K562 (cell line): ENCODE measurements around the gene AKR1D1. TPM values are rescaled to one million over a fixed set of nuclear protein-coding genes. Genes with fewer than 3 reads are reported as not detected.

Experiments used
- ATAC-seq: fragments of 200-7000 bp; cut with Tn5 transposase; 3 replicates; pipeline ENCODE4 v1.9.1; 2020; ENCODE audit warnings: moderate library complexity
- BruUV-seq: library from RNA; stranded (reverse); fragments of 400-500 nt; replicated peaks from 2 replicates; lab custom pipeline; 2021; lab: Mats Ljungman, UMichigan
- CTCF ChIA-PET: fragments of 300-600 bp; formaldehyde crosslinking; extraction: SDS; loops from one replicate; lab custom pipeline; 2021; ENCODE audit warnings: low intra/inter-chr PET ratio; lab: Yijun Ruan, JAX
- POLR2A ChIA-PET: fragments of 300-600, 350-650 bp; sonication (Branson Sonifier 250); formaldehyde crosslinking; extraction: SDS; loops from one replicate; lab custom pipeline; 2021; ENCODE audit warnings: antibody characterized with exemption, inconsistent platforms; lab: Yijun Ruan, JAX
- DNase-seq, 4 experiments: peaks; one replicate each; pipeline versions ENCODE4 v3.0.0 to v3.0.0-alpha.2; 2011 to 2018; ENCODE audit warnings: low spot score in 3 of 4, mixed read lengths in 3 of 4; ENCODE audit errors: extremely low read depth in 1 of 4
- FAIRE-seq: peaks from 2 replicates; lab custom pipeline; 2011; peaks lifted over from hg19 to GRCh38; lab: Jason Lieb, UNC
- H2AFZ ChIP-seq: 2 replicates; pipeline ENCODE4 v1.6.0; 2011; ENCODE audit warnings: low read depth, low read length, control low read depth, inconsistent platforms
- H3K27ac ChIP-seq: fragments of 200-600 bp; 3 replicates; pipeline ENCODE4 v1.8.0; 2011; ENCODE audit warnings: low read depth, mild to moderate bottlenecking, control low read depth, inconsistent platforms, low read length, moderate library complexity, mixed read lengths; ENCODE audit errors: extremely low read depth
- H3K27me3 ChIP-seq, 2 experiments: fragments of 300-600 bp in 1 of 2; 2 replicates in 1 of 2; 3 replicates in 1 of 2; pipeline versions ENCODE4 v1.6.0 to v1.8.0; 2011; ENCODE audit warnings: inconsistent platforms in 2 of 2, low read length in 2 of 2, mild to moderate bottlenecking in 1 of 2, mixed read lengths in 1 of 2, moderate library complexity in 1 of 2; ENCODE audit not compliant: control insufficient read depth in 2 of 2, insufficient read depth in 2 of 2
- H3K36me3 ChIP-seq: fragments of 300-600 bp; 3 replicates; pipeline ENCODE4 v1.8.0; 2011; ENCODE audit warnings: mild to moderate bottlenecking, low read length, inconsistent platforms; ENCODE audit not compliant: control insufficient read depth, insufficient read depth
- H3K4me1 ChIP-seq, 2 experiments: fragments of 200-600 bp in 1 of 2; replicated peaks in 1 of 2; 2 replicates in 1 of 2; 3 replicates in 1 of 2; pipeline versions ENCODE4 v1.5.1 to v1.8.0; 2011; ENCODE audit warnings: inconsistent platforms in 2 of 2, low read length in 2 of 2, mild to moderate bottlenecking in 1 of 2, mixed read lengths in 1 of 2, moderate library complexity in 1 of 2; ENCODE audit not compliant: control insufficient read depth in 2 of 2, insufficient read depth in 2 of 2
- H3K4me2 ChIP-seq: 2 replicates; pipeline ENCODE4 v1.6.1; 2011; ENCODE audit warnings: low read length, control low read depth, inconsistent platforms, mixed read lengths; ENCODE audit not compliant: insufficient read depth
- H3K4me3 ChIP-seq: fragments of 200-600 bp; sonication (generic), shearing (Covaris generic); 2 replicates; pipeline ENCODE4 v1.5.1; 2016; ENCODE audit warnings: control low read depth, inconsistent platforms
- H3K79me2 ChIP-seq: fragments of 200-600 bp; 3 replicates; pipeline ENCODE4 v1.8.0; 2011; ENCODE audit warnings: low read length, inconsistent platforms; ENCODE audit not compliant: control insufficient read depth, insufficient read depth
- H3K9ac ChIP-seq, 2 experiments: 2 replicates each; pipeline versions ENCODE4 v1.6.0 to v1.6.1; 2011; ENCODE audit warnings: low read depth in 2 of 2, low read length in 2 of 2, control low read depth in 1 of 2, inconsistent platforms in 1 of 2, mild to moderate bottlenecking in 1 of 2, mixed read lengths in 1 of 2; ENCODE audit not compliant: insufficient read depth in 1 of 2
- H3K9me1 ChIP-seq: one replicate; pipeline ENCODE4 v1.6.0; 2011; ENCODE audit warnings: inconsistent platforms, mild to moderate bottlenecking, low read length, moderate library complexity; ENCODE audit not compliant: control insufficient read depth, insufficient read depth
- H3K9me3 ChIP-seq: replicated peaks from 2 replicates; pipeline ENCODE4 v1.5.1; 2011; ENCODE audit warnings: low read depth, low read length, inconsistent platforms; ENCODE audit not compliant: control insufficient read depth, insufficient read depth
- H4K20me1 ChIP-seq: replicated peaks from 2 replicates; pipeline ENCODE4 v1.6.1; 2011; ENCODE audit warnings: low read length, inconsistent platforms, mixed read lengths; ENCODE audit not compliant: control insufficient read depth, insufficient read depth
- ARID2 ChIP-seq: fragments of 450-650 bp; IDR thresholded peaks from 2 replicates; pipeline ENCODE4 v1.6.1; 2017; ENCODE audit warnings: antibody characterized with exemption, mild to moderate bottlenecking
- BRCA1 ChIP-seq, 2 experiments: fragments of 450-650 bp in 1 of 2; sonication (generic) in 1 of 2; formaldehyde crosslinking in 1 of 2; IDR thresholded peaks; 2 replicates each; pipeline versions ENCODE4 v1.5.0 to v1.6.1; 2017 to 2020; ENCODE audit warnings: mild to moderate bottlenecking in 1 of 2, missing genetic modification reagents in 1 of 2
- KDM1A ChIP-seq, 2 experiments: fragments of 450-650 bp; IDR thresholded peaks; 2 replicates each; pipeline ENCODE4 v1.6.1; 2016; ENCODE audit warnings: mild to moderate bottlenecking in 2 of 2
- POLR2A ChIP-seq: fragments of 450-650 bp; conservative IDR thresholded peaks from 2 replicates; pipeline ENCODE4 v1.6.1; 2016
- RAD21 ChIP-seq, 2 experiments: fragments of 250-450 bp in 1 of 2; fragments of 450-650 bp in 1 of 2; sonication (Bioruptor Pico) in 1 of 2; formaldehyde crosslinking in 1 of 2; IDR thresholded peaks in 1 of 2; conservative IDR thresholded peaks in 1 of 2; 2 replicates each; pipeline versions ENCODE4 v1.4.0 to v1.8.0; 2020 to 2022; ENCODE audit warnings: mild to moderate bottlenecking in 2 of 2, moderate library complexity in 1 of 2
- SIRT6 ChIP-seq: IDR thresholded peaks from one replicate; pipeline ENCODE4 v1.6.1; 2012; ENCODE audit warnings: low read depth, mild to moderate bottlenecking, control low read depth, inconsistent platforms, low read length, moderate library complexity
- SMARCA5 ChIP-seq: fragments of 450-650 bp; IDR thresholded peaks from 2 replicates; pipeline ENCODE4 v1.6.1; 2016
- TARDBP ChIP-seq: fragments of 450-650 bp; IDR thresholded peaks from 2 replicates; pipeline ENCODE4 v1.6.1; 2016
- ZNF639 ChIP-seq, 2 experiments: fragments of 200-800 bp in 1 of 2; sonication (Bioruptor generic) in 1 of 2; sonication (generic) in 1 of 2; formaldehyde crosslinking in 1 of 2; IDR thresholded peaks in 1 of 2; conservative IDR thresholded peaks in 1 of 2; 2 replicates each; pipeline versions ENCODE4 v1.5.0 to v1.6.1; 2016 to 2020; ENCODE audit warnings: missing compliant biosample characterization in 1 of 2, missing genetic modification characterization in 1 of 2, missing genetic modification reagents in 1 of 2
- ZNF695 ChIP-seq: fragments of 450-650 bp; formaldehyde crosslinking; IDR thresholded peaks from 2 replicates; pipeline ENCODE4 v1.4.0; 2020; ENCODE audit warnings: mild to moderate bottlenecking, moderate library complexity
- WGBS: fragments of 100-300 bp; shearing (Covaris generic); methylation state at CpG from one replicate; pipeline ENCODE4 v1.1.6; 2016; ENCODE audit warnings: low coverage, mixed read lengths; ENCODE audit not compliant: insufficient coverage; ENCODE audit errors: missing lambda C conversion rate; 5-methylcytosine and 5-hydroxymethylcytosine counted together
- in situ Hi-C: fragments of 300-500 bp; cut with MboI; formaldehyde crosslinking; loops from 4 replicates; pipeline ENCODE4 v1.15.0; 2018; ENCODE audit warnings: inconsistent platforms, mixed read lengths
- intact Hi-C: fragments of 100-400 bp; cut with micrococcal nuclease; formaldehyde crosslinking; loops from 2 replicates; pipeline ENCODE4 v1.14.2; 2022
- polyA plus RNA-seq, 8 experiments: library from polyadenylated mRNA; depleted of rRNA in 4 of 8; stranded (reverse) in 5 of 8; unstranded in 3 of 8; fragments of >200 nt; fragmentation: Nextera tagmentation in 2 of 8; fragmentation: Illumina TruSeq in 1 of 8; extraction: Ambion mirVana in 2 of 8; extraction: Trizol in 1 of 8; gene quantifications; 2 replicates each; pipeline versions ENCODE4 v1.2.1 to v1.2.3, GENCODE V29; 2011 to 2014; ENCODE audit warnings: inconsistent platforms in 1 of 8, missing spikeins in 1 of 8
- total RNA-seq, 7 experiments: library from RNA; depleted of rRNA in 6 of 7; stranded (reverse); fragments of >200 nt in 6 of 7; fragmentation: Illumina TruSeq in 2 of 7; extraction: Trizol in 2 of 7; gene quantifications; 2 replicates each; pipeline versions ENCODE4 v1.2.1 to v1.2.3, GENCODE V29; 2011 to 2021; ENCODE audit warnings: low replicate concordance in 1 of 7
- TF ChIP-seq, protein P1 (sequence below): fragments of 250-450 bp; sonication (Bioruptor Pico); IDR thresholded peaks from 2 replicates; pipeline ENCODE4 v1.4.0; 2020; ENCODE audit warnings: mild to moderate bottlenecking
- TF ChIP-seq, protein P2 (sequence below): sonication (generic); formaldehyde crosslinking; IDR thresholded peaks from 2 replicates; pipeline ENCODE4 v1.8.0; 2022; ENCODE audit warnings: mild to moderate bottlenecking, missing genetic modification reagents

Gene AKR1D1
- total and polyA plus RNA-seq, 9 of the 15 experiments (the other 6 are each of a cell fraction or from before 2014, with no cell fraction given) = not detected

DNA sequence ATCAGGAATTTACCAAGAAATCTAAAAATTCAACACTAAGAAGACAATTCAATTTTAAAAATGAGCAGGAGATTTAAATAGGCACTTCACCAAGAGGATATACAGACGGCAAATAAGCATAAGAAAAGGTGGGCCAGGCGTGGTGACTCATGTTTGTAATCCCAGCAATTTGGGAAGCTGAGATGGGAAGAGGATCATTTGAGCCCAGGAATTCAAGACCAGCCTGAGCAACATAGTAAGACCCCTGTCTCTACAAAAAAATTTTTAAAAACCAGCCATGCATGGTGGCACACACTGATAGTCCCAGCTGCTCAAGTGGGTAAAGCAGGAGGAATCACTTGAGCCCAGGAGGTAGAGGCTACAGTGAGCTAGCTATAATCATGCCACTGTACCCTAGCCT is 3.5 kb upstream of the AKR1D1 start:
- H3K4me3 ChIP-seq = no peak overlapping the region
- in situ Hi-C loops = no loop called here
- CTCF ChIA-PET = no interaction called here
- ATAC-seq (no peak), FAIRE-seq (no peak), DNase-seq (no peak)
- POLR2A ChIA-PET = no interaction called here
- no peak overlapping the region for H3K27ac ChIP-seq
- intact Hi-C loops = no loop called here
- H3K9me1 ChIP-seq = no peaks in the 10 kb centered on the region
- no peak for TF ChIP-seq ARID2
- TF ChIP-seq RAD21 (CRISPR knock-in tag; conservative IDR thresholded peaks at IDR 0.05 in 1 of 2, IDR thresholded peaks at IDR 0.05 in 1 of 2) = no peak
- no TSS peak for BruUV-seq
- H3K79me2 ChIP-seq = no peaks in the 10 kb centered on the region
- 0% methylated on average over 2 of the region's 2 CpGs for WGBS
- no peaks in the 10 kb centered on the region for H3K9me3 ChIP-seq
- H3K36me3 ChIP-seq = no peaks in the 10 kb centered on the region
- H3K4me2 ChIP-seq = no peak overlapping the region
- H2AFZ ChIP-seq = no peak overlapping the region
- no peaks in the 10 kb centered on the region for H3K4me1 ChIP-seq
- no peaks in the 10 kb centered on the region for H4K20me1 ChIP-seq
- no peaks in the 10 kb centered on the region for H3K27me3 ChIP-seq
- no peak overlapping the region for H3K9ac ChIP-seq

GRCh38 chr7:138074121-138074520 is 2.1 kb upstream of the AKR1D1 start:
- Histone ChIP-seq H4K20me1 (no peaks in the 10 kb centered on the region), H3K4me3 (no peak overlapping the region), H2AFZ (no peak overlapping the region), H3K36me3 (no peaks in the 10 kb centered on the region), H3K4me2 (no peak overlapping the region), H3K27ac (no peak overlapping the region), H3K79me2 (no peaks in the 10 kb centered on the region), H3K27me3 (no peaks in the 10 kb centered on the region), H3K4me1 (no peaks in the 10 kb centered on the region), H3K9me3 (no peaks in the 10 kb centered on the region), H3K9me1 (no peaks in the 10 kb centered on the region), H3K9ac (no peak overlapping the region)
- in situ Hi-C loops (no loop called here), intact Hi-C loops (no loop called here)
- 0% methylated on average over 2 of the region's 2 CpGs for WGBS
- ATAC-seq = no peak
- BruUV-seq = no TSS peak
- CTCF ChIA-PET = no interaction called here
- no peak for FAIRE-seq
- POLR2A ChIA-PET = no interaction called here
- no peak for DNase-seq
- TF ChIP-seq, protein P1, sequence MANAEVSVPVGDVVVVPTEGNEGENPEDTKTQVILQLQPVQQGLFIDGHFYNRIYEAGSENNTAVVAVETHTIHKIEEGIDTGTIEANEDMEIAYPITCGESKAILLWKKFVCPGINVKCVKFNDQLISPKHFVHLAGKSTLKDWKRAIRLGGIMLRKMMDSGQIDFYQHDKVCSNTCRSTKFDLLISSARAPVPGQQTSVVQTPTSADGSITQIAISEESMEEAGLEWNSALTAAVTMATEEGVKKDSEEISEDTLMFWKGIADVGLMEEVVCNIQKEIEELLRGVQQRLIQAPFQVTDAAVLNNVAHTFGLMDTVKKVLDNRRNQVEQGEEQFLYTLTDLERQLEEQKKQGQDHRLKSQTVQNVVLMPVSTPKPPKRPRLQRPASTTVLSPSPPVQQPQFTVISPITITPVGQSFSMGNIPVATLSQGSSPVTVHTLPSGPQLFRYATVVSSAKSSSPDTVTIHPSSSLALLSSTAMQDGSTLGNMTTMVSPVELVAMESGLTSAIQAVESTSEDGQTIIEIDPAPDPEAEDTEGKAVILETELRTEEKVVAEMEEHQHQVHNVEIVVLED (CRISPR knock-in tag) = no peak
- TF ChIP-seq TARDBP (no peak), SIRT6 (no peak), ZNF695 (CRISPR knock-in tag) (no peak), SMARCA5 (no peak), POLR2A (no peak), KDM1A (IDR thresholded peaks at IDR 0.05) (no peak), ZNF639 (CRISPR knock-in tag; conservative IDR thresholded peaks at IDR 0.05 in 1 of 2, IDR thresholded peaks at IDR 0.05 in 1 of 2) (no peak), BRCA1 (IDR thresholded peaks at IDR 0.05) (no peak), BRCA1 (CRISPR knock-in tag; IDR thresholded peaks at IDR 0.05) (no peak)
- TF ChIP-seq, protein P2, sequence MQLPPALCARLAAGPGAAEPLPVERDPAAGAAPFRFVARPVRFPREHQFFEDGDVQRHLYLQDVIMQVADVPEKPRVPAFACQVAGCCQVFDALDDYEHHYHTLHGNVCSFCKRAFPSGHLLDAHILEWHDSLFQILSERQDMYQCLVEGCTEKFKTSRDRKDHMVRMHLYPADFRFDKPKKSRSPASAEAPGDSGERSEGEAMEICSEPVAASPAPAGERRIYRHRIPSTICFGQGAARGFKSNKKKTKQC (CRISPR knock-in tag) = no peak
